GM23248 (cell line): ENCODE measurements around the gene RBKS. TPM values are rescaled to one million over a fixed set of nuclear protein-coding genes. Genes with fewer than 3 reads are reported as not detected.

Source experiments
- DNase-seq: peaks from one replicate; pipeline ENCODE4 v3.0.0-alpha.2; 2015
- H2AFZ ChIP-seq: fragments of 200-600 bp; sonication (generic); 2 replicates; pipeline ENCODE4 v1.6.1; 2016; ENCODE audit warnings: antibody characterized with exemption
- H3F3A ChIP-seq: fragments of 200-600 bp; sonication (generic); 2 replicates; pipeline ENCODE4 v1.6.1; 2016; ENCODE audit warnings: mild to moderate bottlenecking, antibody characterized with exemption, mixed run types; ENCODE audit not compliant: insufficient read depth
- H3K27ac ChIP-seq: fragments of 200-600 bp; sonication (generic); 2 replicates; pipeline ENCODE4 v1.5.1; 2016; ENCODE audit warnings: mild to moderate bottlenecking
- H3K27me3 ChIP-seq: fragments of 200-600 bp; sonication (generic); replicated peaks from 2 replicates; pipeline ENCODE4 v1.6.1; 2016; ENCODE audit warnings: mild to moderate bottlenecking; ENCODE audit not compliant: insufficient read depth
- H3K36me3 ChIP-seq: fragments of 200-600 bp; sonication (generic); 2 replicates; pipeline ENCODE4 v1.6.1; 2016; ENCODE audit warnings: low read depth, mild to moderate bottlenecking
- H3K4me1 ChIP-seq: fragments of 200-600 bp; sonication (generic); 2 replicates; pipeline ENCODE4 v1.6.1; 2016; ENCODE audit warnings: mild to moderate bottlenecking; ENCODE audit not compliant: insufficient read depth
- H3K4me2 ChIP-seq: fragments of 200-600 bp; sonication (generic); one replicate; pipeline ENCODE4 v1.6.1; 2016; ENCODE audit warnings: mild to moderate bottlenecking; ENCODE audit not compliant: unreplicated experiment
- H3K4me3 ChIP-seq: fragments of 200-600 bp; sonication (generic); 2 replicates; pipeline ENCODE4 v1.5.1; 2016; ENCODE audit warnings: mild to moderate bottlenecking
- H3K79me2 ChIP-seq: fragments of 200-600 bp; sonication (generic); 2 replicates; pipeline ENCODE4 v1.6.1; 2016; ENCODE audit warnings: mild to moderate bottlenecking; ENCODE audit not compliant: insufficient read depth
- H3K9ac ChIP-seq: fragments of 200-600 bp; sonication (generic); 2 replicates; pipeline ENCODE4 v1.6.1; 2016; ENCODE audit warnings: mild to moderate bottlenecking
- H3K9me2 ChIP-seq: fragments of 200-600 bp; sonication (generic); 2 replicates; pipeline ENCODE4 v1.6.1; 2016; ENCODE audit warnings: mixed run types, mild to moderate bottlenecking, moderate library complexity; ENCODE audit not compliant: insufficient read depth
- H3K9me3 ChIP-seq: fragments of 200-600 bp; sonication (generic); one replicate; pipeline ENCODE4 v1.6.1; 2017; ENCODE audit warnings: low read depth
- H4K20me1 ChIP-seq: fragments of 200-600 bp; sonication (generic); 2 replicates; pipeline ENCODE4 v1.6.0; 2016; ENCODE audit not compliant: insufficient read depth
- EZH2 ChIP-seq: fragments of 200-600 bp; sonication (generic); IDR thresholded peaks from 2 replicates; pipeline ENCODE4 v1.6.1; 2018; ENCODE audit warnings: antibody characterized with exemption, mild to moderate bottlenecking; ENCODE audit not compliant: insufficient read depth, poor library complexity, severe bottlenecking
- EZH2phosphoT487 ChIP-seq: fragments of 200-600 bp; sonication (generic); IDR thresholded peaks from 2 replicates; pipeline ENCODE4 v1.6.1; 2018; ENCODE audit warnings: antibody characterized with exemption, moderate library complexity, mild to moderate bottlenecking, low read depth; ENCODE audit not compliant: insufficient read depth
- WGBS, 2 experiments: methylation state at CpG; one replicate each; pipeline ENCODE4 v1.1.6; 2015 to 2017; ENCODE audit warnings: low lambda C conversion rate in 2 of 2, low coverage in 1 of 2; ENCODE audit errors: missing lambda C conversion rate in 2 of 2; 5-methylcytosine and 5-hydroxymethylcytosine counted together
- in situ Hi-C: fragments of 300-500 bp; cut with MboI; formaldehyde crosslinking; loops from 2 replicates; pipeline ENCODE4 v1.15.0; 2020
- polyA plus RNA-seq: library from polyadenylated mRNA; unstranded; fragments of >200 nt; fragmentation: Nextera tagmentation; extraction: Ambion mirVana; gene quantifications from 2 replicates; pipeline ENCODE4 v1.2.1, GENCODE V29; 2016
- total RNA-seq: library from RNA; depleted of rRNA; stranded (reverse); fragments of >200 nt; shearing (Covaris generic); gene quantifications from 2 replicates; pipeline ENCODE4 v1.2.3, GENCODE V29; 2014

The RBKS gene
- total and polyA plus RNA-seq, 2 experiments from 2014 or later = 2.8 to 3.6 TPM

DNA sequence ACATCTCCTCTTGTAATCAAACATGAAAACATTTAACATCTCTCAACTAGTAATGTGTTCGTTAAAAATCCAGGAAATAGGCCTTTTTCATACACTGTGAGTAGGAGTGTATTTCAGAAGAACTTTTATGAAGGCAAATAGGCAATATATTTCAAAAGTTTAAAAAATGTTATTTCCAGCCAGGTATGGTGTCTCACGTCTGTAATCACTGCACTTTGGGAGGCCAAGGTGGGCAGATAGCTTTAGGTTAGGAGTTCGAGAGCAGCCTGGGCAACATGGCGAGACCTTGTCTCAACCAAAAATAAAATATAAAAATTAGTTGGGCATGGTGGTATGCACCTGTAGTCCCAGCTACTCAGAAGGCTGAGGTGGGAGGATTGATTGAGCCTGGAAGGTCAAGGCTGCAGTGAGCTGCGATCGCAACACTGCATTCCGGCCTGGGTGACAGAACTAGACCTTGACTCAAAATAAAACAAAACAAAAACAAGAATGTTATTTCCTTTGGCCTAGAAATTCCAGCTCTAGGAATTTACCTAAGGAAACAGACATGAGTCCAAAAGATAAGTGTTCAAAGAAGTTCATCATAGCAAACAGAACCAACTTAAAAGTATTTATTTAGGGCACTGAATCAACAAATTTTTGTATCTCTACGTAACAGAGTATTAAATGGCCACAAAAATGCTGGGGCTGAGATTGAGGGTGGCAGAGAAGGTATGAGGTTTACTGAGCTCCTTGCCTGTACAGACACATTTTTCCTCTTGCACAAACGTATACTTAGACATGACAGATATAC is 14.9 kb downstream of the RBKS start:
- in situ Hi-C loops = no loop called here
- DNase-seq = no peak
- 86 to 89% methylated on average over 9 of the region's 9 CpGs for WGBS, 2 experiments
- Histone ChIP-seq H3K4me3 (no peak overlapping the region), H3K79me2 (no peaks in the 10 kb centered on the region), H3K9me3 (no peaks in the 10 kb centered on the region), H3F3A (no peaks in the 10 kb centered on the region), H4K20me1 (no peaks in the 10 kb centered on the region), H2AFZ (no peak overlapping the region), H3K27me3 (no peaks in the 10 kb centered on the region), H3K36me3 (no peaks in the 10 kb centered on the region), H3K4me1 (no peaks in the 10 kb centered on the region), H3K9me2 (no peaks in the 10 kb centered on the region), H3K9ac (no peak overlapping the region), H3K4me2 (no peak overlapping the region), H3K27ac (no peak overlapping the region)
- TF ChIP-seq EZH2 (no peak), EZH2phosphoT487 (no peak)

DNA sequence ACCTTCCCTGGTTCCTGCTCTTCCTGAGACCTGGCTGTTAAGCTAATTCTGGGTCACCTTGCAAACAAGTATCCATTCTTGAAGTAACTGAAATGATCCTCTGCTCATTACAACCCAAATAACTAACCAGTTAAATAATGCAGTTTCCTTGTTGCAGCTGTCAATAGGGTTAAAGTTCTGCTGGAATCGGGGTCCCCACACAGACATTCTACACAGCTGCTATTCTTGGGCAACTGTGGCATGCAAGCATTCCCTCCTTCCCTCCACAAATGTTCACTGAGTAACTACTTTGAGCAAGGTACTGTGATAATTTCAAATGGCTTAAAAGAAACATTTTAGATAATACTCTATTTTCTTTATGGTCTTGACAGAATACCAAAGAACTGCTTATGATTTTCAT is 17.1 kb downstream of the RBKS start:
- in situ Hi-C loops = no loop called here
- H3K4me3 ChIP-seq = no peak overlapping the region

DNA sequence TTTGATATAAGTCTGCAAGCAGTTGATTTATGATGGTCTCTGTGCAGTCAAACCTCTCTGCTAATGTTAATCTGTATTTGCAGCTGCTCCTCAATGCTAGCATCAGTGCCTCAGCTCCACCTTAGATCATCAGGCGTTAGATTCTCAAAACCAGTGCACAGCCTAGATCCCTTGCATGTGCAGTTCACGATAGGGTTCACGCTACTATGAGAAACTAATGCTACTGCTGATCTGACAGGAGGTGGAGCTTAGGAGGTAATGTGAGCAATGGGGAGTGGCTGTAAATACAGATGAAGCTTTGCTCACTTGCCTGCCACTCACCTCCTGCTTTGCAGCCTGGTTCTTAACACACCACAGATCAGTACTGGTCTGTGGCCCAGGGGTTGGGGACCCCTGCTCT is 18.4 kb downstream of the RBKS start:
- H3K36me3 ChIP-seq = no peaks in the 10 kb centered on the region
- no peaks in the 10 kb centered on the region for H4K20me1 ChIP-seq
- H3K9me2 ChIP-seq = no peaks in the 10 kb centered on the region
- no peak overlapping the region for H3K27ac ChIP-seq
- no peak overlapping the region for H3K9ac ChIP-seq
- TF ChIP-seq EZH2phosphoT487 (no peak), EZH2 (no peak)
- H3F3A ChIP-seq = no peaks in the 10 kb centered on the region
- no peak overlapping the region for H2AFZ ChIP-seq
- no peak for DNase-seq
- H3K9me3 ChIP-seq = no peaks in the 10 kb centered on the region
- WGBS, 2 experiments = 95 to 97% methylated on average over 3 of the region's 3 CpGs
- no peak overlapping the region for H3K4me3 ChIP-seq
- H3K27me3 ChIP-seq = no peaks in the 10 kb centered on the region
- in situ Hi-C loops = no loop called here
- no peak overlapping the region for H3K4me2 ChIP-seq
- no peaks in the 10 kb centered on the region for H3K79me2 ChIP-seq
- H3K4me1 ChIP-seq = no peaks in the 10 kb centered on the region

More for the DNA sequence above, 17.1 kb downstream of the RBKS start:
- Histone ChIP-seq H3K4me2 (no peak overlapping the region), H3K9me2 (no peaks in the 10 kb centered on the region), H3F3A (no peaks in the 10 kb centered on the region), H2AFZ (no peak overlapping the region), H3K4me1 (no peaks in the 10 kb centered on the region), H3K27me3 (no peaks in the 10 kb centered on the region), H3K9me3 (no peaks in the 10 kb centered on the region), H3K27ac (no peak overlapping the region), H3K79me2 (no peaks in the 10 kb centered on the region), H3K9ac (no peak overlapping the region), H4K20me1 (no peaks in the 10 kb centered on the region), H3K36me3 (no peaks in the 10 kb centered on the region)
- 7 to 9% methylated on average over 1 of the region's 1 CpG for WGBS, 2 experiments
- DNase-seq = no peak
- TF ChIP-seq EZH2phosphoT487 = no peak
- no peak for TF ChIP-seq EZH2

DNA sequence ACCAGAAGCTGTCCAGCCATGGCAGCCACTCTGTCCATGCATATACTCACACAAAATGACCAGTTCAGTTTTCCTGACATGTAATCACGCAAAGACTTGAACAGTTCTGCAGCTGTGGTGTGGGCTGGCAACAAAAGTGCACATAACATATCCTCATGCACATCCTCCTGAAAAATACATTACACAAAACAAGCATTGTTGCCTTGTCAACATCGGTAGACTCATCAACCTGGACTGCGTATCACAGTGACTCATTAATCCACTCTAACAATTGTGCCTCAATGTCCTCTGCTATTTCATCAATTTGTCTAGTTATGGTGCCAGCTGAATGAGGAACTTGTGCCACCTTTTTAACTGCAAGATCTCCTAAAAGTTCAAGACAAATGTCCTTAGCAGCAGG is 19.5 kb downstream of the RBKS start:
- TF ChIP-seq EZH2phosphoT487 (no peak), EZH2 (no peak)
- Histone ChIP-seq H3K4me2 (no peak overlapping the region), H3K9me2 (no peaks in the 10 kb centered on the region), H3K79me2 (no peaks in the 10 kb centered on the region), H3F3A (no peaks in the 10 kb centered on the region), H3K4me3 (no peak overlapping the region), H3K27ac (no peak overlapping the region), H3K36me3 (no peaks in the 10 kb centered on the region), H4K20me1 (no peaks in the 10 kb centered on the region), H3K9me3 (no peaks in the 10 kb centered on the region), H2AFZ (no peak overlapping the region), H3K9ac (no peak overlapping the region), H3K27me3 (no peaks in the 10 kb centered on the region), H3K4me1 (no peaks in the 10 kb centered on the region)
- WGBS, 2 experiments = 94 to 98% methylated on average over 3 of the region's 3 CpGs
- no peak for DNase-seq
- in situ Hi-C loops = no loop called here

DNA sequence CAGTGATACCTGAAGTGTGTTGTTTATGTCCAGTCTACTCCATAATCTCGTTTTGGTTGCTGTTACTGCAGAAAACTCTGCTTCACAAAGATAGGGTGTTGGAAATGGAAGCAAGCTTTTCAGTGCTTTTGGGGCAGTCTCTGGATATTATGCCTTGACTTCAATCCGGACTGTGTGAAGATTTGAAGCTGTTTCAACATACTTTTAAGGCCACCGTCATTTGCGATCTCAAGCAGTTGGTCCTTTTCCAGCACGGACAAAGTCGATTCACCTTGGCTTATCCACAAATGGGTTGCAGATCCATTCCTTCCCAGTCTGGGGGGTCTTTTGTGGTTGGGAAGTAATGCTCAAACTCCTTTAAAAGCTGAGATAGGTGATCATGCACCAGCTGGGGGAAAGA is 20.4 kb downstream of the RBKS start:
- Histone ChIP-seq H3K9me2 (no peaks in the 10 kb centered on the region), H4K20me1 (no peaks in the 10 kb centered on the region), H3K4me1 (no peaks in the 10 kb centered on the region), H3F3A (no peaks in the 10 kb centered on the region), H3K79me2 (no peaks in the 10 kb centered on the region), H2AFZ (no peak overlapping the region), H3K9ac (no peak overlapping the region), H3K4me2 (no peak overlapping the region), H3K9me3 (no peaks in the 10 kb centered on the region), H3K27me3 (no peaks in the 10 kb centered on the region), H3K36me3 (no peaks in the 10 kb centered on the region), H3K4me3 (no peak overlapping the region), H3K27ac (no peak overlapping the region)
- TF ChIP-seq EZH2 (no peak), EZH2phosphoT487 (no peak)
- 92 to 93% methylated on average over 6 of the region's 6 CpGs for WGBS, 2 experiments
- DNase-seq = no peak
- in situ Hi-C loops = no loop called here
